Hepatocyte (in vitro differentiated cells): ENCODE measurements around the gene SLC66A2.

ENCODE experiments used
- EZH2phosphoT487 ChIP-seq: fragments of 200-600 bp; sonication (generic); IDR thresholded peaks from one replicate; pipeline ENCODE4 v1.6.1; 2018; ENCODE audit warnings: antibody characterized with exemption, mild to moderate bottlenecking, low read depth, moderate library complexity; ENCODE audit not compliant: unreplicated experiment, severe bottlenecking
- TF ChIP-seq, protein P1 (sequence below): fragments of 200-600 bp; sonication (generic); IDR thresholded peaks from 2 replicates; pipeline ENCODE4 v1.5.1; 2016; ENCODE audit warnings: antibody characterized with exemption, mild to moderate bottlenecking; ENCODE audit not compliant: poor library complexity

DNA sequence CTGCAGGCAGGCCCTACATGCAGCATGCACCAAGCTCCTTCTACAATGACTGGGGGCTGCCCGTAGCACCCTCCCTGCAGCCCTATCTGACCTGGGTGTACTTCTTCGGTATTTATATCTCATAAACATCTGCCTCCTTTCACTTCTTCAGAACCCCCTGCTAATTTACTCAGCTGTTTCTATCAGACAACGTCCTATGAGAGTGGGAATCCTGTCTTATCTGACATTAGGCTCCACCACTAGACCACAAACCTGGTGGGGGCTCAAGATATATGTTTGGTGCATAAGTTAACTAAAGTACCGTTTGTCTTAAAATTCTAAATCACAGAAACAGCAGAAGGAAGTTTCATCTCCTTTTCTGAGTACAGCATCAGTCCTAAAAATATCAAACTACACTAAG is 23.6 kb upstream of the SLC66A2 start:
- TF ChIP-seq, protein P1, sequence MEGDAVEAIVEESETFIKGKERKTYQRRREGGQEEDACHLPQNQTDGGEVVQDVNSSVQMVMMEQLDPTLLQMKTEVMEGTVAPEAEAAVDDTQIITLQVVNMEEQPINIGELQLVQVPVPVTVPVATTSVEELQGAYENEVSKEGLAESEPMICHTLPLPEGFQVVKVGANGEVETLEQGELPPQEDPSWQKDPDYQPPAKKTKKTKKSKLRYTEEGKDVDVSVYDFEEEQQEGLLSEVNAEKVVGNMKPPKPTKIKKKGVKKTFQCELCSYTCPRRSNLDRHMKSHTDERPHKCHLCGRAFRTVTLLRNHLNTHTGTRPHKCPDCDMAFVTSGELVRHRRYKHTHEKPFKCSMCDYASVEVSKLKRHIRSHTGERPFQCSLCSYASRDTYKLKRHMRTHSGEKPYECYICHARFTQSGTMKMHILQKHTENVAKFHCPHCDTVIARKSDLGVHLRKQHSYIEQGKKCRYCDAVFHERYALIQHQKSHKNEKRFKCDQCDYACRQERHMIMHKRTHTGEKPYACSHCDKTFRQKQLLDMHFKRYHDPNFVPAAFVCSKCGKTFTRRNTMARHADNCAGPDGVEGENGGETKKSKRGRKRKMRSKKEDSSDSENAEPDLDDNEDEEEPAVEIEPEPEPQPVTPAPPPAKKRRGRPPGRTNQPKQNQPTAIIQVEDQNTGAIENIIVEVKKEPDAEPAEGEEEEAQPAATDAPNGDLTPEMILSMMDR, result no peak
- no peak for TF ChIP-seq EZH2phosphoT487
